ENCODE measurements around the gene VPS26B.

DNA sequence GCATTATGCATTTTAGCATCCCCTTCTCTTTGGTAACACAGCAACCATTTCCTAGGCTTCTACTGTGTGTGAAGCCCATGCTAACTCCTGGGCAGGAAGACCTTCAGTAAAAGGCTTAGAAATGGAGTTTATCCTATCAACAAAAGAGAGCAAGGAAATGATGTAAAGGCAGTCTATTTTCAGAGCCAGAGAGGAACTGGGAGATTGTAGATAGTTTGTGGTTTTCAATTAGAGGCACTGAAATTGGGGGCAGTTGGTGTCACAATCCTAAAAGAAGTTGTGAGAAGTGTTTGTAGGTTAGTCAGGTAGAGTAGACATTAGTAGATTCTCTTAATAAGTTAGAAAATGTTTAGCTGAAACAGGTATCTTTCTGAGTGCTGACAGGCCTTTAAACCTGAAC is 36.0 kb downstream of the VPS26B start:
- TF ChIP-seq POLR2A (IDR thresholded peaks at IDR 0.05; ENCODE audit: low read depth, low read length), result no peak
- TF ChIP-seq, protein P1, sequence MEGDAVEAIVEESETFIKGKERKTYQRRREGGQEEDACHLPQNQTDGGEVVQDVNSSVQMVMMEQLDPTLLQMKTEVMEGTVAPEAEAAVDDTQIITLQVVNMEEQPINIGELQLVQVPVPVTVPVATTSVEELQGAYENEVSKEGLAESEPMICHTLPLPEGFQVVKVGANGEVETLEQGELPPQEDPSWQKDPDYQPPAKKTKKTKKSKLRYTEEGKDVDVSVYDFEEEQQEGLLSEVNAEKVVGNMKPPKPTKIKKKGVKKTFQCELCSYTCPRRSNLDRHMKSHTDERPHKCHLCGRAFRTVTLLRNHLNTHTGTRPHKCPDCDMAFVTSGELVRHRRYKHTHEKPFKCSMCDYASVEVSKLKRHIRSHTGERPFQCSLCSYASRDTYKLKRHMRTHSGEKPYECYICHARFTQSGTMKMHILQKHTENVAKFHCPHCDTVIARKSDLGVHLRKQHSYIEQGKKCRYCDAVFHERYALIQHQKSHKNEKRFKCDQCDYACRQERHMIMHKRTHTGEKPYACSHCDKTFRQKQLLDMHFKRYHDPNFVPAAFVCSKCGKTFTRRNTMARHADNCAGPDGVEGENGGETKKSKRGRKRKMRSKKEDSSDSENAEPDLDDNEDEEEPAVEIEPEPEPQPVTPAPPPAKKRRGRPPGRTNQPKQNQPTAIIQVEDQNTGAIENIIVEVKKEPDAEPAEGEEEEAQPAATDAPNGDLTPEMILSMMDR (IDR thresholded peaks at IDR 0.05; ENCODE audit: extremely low read depth in 1 of 2, insufficient read depth in 1 of 2, low read depth in 1 of 2, low read length in 2 of 2), result no peak
- TF ChIP-seq POLR2AphosphoS5 (IDR thresholded peaks at IDR 0.05; ENCODE audit: insufficient read depth, low read depth, low read length), result no peak
- TF ChIP-seq, protein P2, sequence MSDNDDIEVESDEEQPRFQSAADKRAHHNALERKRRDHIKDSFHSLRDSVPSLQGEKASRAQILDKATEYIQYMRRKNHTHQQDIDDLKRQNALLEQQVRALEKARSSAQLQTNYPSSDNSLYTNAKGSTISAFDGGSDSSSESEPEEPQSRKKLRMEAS (IDR thresholded peaks at IDR 0.05; ENCODE audit: insufficient read depth, insufficient read length), result no peak
